NCI-H1436 treated with DMSO at 0.1 percent for 48 hours (cell line): ENCODE measurements around the gene SIM1.

Source experiments
- DNase-seq: peaks from one replicate; lab custom pipeline; 2025; lab: John Stamatoyannopoulos, UW

SIM1 gene

GRCh38 chr6:100456141-100456907 lies 8.4 kb downstream of the SIM1 start:
- no peak for DNase-seq

- no peak for DNase-seq
Observed at GRCh38 chr6:100455230-100456124, 9.2 kb downstream of the SIM1 start.

- no peak for DNase-seq
Observed at GRCh38 chr6:100454551-100455229, 10.0 kb downstream of the SIM1 start.

GRCh38 chr6:100453701-100454521 lies 10.8 kb downstream of the SIM1 start:
- DNase-seq: no peak

- no peak for DNase-seq
Observed at GRCh38 chr6:100452998-100453397, 11.7 kb downstream of the SIM1 start.

- DNase-seq: no peak
Observed at GRCh38 chr6:100451577-100451976, 13.1 kb downstream of the SIM1 start.

GRCh38 chr6:100449239-100449691 lies 15.5 kb downstream of the SIM1 start:
- no peak for DNase-seq

GRCh38 chr6:100447900-100448748 lies 16.6 kb downstream of the SIM1 start:
- no peak for DNase-seq

- no peak for DNase-seq
Observed at GRCh38 chr6:100447081-100447899, 17.4 kb downstream of the SIM1 start.

GRCh38 chr6:100446115-100447080 lies 18.3 kb downstream of the SIM1 start:
- DNase-seq: no peak

GRCh38 chr6:100445512-100445911 lies 19.2 kb downstream of the SIM1 start:
- no peak for DNase-seq

GRCh38 chr6:100440935-100441334 lies 23.8 kb downstream of the SIM1 start:
- no peak for DNase-seq

- DNase-seq: no peak
Observed at GRCh38 chr6:100435299-100435698, 29.4 kb downstream of the SIM1 start.

GRCh38 chr6:100433726-100434435 lies 30.8 kb downstream of the SIM1 start:
- no peak for DNase-seq

GRCh38 chr6:100432136-100432535 lies 32.6 kb downstream of the SIM1 start:
- DNase-seq: no peak

GRCh38 chr6:100430962-100431361 lies 33.8 kb downstream of the SIM1 start:
- DNase-seq: no peak

- no peak for DNase-seq
Observed at GRCh38 chr6:100427452-100427851, 37.3 kb downstream of the SIM1 start.
